Activated T-cell treated with anti-CD3 and anti-CD28 coated beads, Interleukin-2, amount 50 U/mL, for 1 hour (primary cell): ENCODE data around the gene APCDD1.
"Not testable (repeated sequence)": the region's sequence is repeated elsewhere in the genome, so short reads cannot be mapped to it uniquely, and the experiment has no call there.

ENCODE experiments used
- DNase-seq: peaks from one replicate; pipeline ENCODE4 v3.0.0-alpha.2; 2020

Gene APCDD1

DNA sequence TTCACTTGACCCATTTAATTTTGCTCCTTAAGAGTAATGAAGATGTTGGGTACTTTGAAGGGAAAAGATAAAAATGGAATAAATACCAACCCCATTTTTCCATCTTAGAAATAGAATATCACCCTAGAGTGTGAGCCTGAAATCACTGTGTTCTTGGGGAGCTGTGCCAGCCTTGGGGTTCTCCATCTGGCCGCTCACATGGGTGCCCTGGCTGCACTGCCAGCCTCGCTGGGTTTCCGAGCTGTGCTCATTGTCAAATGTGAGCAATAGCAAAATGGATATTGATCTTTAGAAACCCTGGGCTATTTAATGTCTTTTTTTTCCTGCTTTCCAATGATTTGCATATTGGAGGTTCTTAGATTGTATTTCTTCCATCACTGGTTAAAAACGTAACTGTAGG lies 9.3 kb downstream of the APCDD1 start:
- DNase-seq: no peak

DNA sequence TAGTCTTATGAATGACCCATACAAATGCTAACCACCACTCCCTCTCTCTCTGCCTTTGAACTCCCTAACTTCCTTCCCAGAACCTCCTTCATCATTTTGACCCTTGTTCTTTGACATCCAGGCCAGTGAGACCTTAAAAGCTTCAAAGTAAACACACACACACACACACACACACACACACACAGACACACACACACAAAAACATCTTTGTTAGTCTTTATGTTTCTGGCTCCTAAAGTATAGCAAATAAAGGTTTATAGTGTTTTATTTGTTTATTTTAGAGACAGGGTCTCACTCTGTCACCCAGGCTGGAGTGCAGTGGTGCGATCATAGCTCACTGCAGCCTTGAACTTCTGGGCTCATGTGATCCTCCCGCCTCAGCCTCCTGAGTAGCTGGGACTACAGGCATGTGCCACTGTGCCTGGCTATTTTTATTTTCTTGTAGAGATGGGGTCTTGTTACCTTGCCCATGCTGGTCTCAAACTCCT lies 9.8 kb downstream of the APCDD1 start:
- DNase-seq: not testable (repeated sequence)

DNA sequence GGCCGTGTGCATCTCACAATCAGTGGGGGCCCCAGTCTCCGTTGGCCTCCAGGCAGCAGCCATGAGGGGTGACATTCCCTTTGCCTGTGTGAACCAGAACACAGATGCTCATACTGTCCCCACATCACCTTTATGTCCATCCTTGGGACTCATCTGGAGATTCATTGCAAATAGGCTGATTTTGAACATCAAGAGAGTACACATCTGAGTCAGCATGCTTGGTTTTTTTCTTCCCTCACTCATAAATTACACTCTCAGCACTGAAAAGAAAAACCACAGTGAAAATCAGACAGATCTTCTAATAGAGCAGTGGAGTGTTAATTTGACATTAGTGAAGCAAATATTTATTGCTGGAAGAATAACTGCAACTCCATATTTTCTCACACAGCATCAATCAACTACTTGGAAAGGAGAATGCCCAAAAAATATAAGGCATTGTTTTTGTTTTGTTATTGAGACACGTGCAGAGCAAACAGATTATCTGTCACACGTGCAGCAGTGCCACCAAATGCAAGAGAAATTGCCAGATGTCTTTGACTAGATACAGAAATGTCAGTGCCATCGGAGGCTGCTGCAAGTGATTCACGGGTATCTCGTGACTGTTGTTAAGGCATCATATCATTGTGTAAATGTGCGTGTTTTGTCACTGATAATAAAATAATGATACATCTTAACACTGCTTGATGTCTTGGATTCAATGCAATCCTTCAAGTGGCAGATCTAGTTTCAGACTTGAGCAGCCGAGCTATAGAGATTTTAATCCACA lies 10.9 kb downstream of the APCDD1 start:
- DNase-seq: no peak

DNA sequence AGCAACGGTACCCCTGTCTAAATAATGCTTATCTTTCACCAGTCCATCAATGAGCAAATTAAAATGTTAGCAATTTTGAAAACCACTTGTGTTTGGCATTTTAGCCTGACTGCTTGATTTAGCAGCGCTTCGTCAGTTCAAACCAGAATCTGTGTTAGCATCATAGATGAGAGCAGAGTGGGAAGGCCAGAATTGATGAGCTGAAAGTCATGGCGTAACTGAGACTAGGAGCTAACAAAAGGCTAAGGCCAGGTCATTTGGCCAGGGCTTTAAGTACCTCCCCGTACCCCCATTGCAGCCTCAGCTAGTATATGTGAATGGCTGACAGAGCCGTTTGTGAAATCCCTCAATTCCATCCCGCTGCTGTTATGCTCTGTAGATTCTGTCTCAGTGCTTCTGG lies 16.0 kb downstream of the APCDD1 start:
- DNase-seq: no peak

DNA sequence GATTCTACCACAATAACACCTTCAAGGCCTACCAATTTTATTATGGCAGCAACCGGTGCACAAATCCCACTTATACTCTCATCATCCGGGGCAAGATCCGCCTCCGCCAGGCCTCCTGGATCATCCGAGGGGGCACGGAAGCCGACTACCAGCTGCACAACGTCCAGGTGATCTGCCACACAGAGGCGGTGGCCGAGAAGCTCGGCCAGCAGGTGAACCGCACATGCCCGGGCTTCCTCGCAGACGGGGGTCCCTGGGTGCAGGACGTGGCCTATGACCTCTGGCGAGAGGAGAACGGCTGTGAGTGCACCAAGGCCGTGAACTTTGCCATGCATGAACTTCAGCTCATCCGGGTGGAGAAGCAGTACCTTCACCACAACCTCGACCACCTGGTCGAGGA lies 17.1 kb downstream of the APCDD1 start:
- no peak for DNase-seq

DNA sequence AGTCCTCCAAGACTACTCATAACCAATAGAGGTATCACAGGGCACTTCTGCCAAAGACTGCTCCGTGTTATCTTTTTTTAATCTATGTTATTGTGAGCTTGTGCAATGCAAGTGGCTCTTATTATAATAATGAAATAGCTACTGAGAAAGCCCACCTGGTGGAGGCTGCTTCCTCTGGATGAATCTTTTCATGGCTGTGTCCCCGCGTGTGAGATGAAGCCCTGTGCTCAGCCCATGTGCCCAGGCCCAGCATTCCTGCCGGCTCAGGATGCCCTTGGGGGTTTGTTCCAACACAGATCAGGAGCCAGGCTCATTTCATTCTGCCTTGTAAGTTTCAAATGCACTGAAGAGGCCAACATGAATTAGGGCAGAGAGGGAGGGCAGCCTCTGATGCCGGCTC lies 18.7 kb downstream of the APCDD1 start:
- no peak for DNase-seq

DNA sequence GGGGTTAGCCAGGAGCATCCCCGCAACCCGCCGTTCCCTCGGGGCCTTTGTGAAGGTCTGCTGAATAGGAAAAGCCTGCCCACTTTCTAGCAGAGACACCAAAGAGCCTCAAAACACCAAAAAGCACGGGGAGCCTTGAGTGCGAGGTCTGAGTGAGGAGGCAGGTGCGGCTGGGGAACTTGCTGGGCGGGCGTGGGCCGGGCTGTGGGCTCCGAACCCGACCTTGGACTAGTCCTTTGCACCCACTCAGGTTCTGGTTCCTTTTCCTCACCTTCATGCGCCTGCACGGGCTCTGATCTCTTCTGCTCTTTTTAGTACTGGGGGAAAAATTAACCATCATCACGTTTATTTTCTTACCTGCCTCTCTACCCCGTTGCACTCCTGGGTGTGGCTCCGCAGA lies 19.9 kb downstream of the APCDD1 start:
- DNase-seq: no peak

DNA sequence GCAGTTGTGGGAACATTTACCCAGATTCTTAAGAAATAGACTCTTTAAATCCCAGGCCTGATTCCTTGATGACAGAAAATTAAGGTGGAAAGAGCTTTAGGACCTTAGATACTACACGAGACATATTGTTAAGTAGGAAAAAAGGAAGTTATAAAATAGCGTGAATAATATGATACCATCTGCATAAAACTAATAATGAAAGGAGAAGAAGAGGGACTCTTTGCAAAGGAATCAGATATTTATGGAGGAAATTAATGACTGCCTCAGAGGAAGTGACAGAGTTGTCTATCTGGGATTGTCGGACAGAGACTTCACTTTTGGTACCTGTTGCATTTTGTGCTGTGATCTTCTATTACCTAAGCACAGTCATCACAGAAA lies 20.8 kb downstream of the APCDD1 start:
- DNase-seq: no peak

DNA sequence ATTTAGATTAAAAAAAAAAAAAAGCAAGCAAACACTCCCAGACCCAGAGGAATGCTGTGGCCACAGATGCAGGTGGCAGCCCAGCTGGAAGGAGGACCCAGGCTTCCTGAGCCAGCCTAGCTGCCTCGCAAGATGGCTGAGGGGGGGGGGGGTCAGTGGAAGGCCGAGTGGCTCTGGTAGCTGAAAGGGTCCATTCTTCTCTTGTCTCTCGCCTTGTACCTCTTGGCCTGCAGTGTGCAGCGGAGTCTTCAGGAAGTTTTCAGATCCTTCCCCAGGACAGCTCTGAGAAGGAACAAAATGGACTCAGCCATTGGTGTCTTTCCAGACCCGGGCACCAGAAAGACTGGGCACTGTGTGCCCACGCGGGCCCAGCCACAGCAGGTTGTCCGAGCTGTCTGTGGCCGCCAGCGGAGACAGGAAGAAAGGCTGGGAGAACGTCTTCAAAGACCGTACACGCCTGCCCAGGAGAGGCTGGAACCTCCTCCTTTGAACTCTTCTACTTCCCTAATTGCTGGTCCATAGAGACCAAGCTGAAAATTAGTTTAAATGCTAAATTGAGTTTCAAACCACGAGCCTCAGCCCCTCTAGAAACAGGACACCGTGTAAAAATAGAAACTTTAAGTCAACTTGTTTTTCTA lies 21.3 kb downstream of the APCDD1 start:
- no peak for DNase-seq

DNA sequence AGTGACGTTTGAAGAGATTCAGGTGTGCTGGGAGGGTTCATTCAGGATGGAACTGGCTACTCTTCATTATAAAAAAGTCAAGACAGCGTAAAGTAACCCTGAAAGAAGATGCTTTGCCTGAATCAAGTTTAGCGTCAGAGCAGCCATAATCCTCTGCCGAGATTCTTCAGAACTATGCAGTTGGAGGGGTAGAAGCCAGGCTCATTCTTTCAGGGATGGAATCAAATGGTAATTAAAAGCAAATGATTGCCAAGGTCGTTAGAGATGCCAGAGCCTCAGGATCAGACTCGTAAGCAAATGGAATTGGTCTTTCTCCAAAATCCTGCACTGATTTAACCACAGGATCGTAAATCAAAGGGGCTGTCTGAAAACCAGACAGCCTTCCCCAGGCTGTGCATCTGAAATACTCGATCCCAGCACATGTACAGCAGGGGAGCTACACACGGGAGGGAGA lies 21.9 kb downstream of the APCDD1 start:
- DNase-seq: no peak

DNA sequence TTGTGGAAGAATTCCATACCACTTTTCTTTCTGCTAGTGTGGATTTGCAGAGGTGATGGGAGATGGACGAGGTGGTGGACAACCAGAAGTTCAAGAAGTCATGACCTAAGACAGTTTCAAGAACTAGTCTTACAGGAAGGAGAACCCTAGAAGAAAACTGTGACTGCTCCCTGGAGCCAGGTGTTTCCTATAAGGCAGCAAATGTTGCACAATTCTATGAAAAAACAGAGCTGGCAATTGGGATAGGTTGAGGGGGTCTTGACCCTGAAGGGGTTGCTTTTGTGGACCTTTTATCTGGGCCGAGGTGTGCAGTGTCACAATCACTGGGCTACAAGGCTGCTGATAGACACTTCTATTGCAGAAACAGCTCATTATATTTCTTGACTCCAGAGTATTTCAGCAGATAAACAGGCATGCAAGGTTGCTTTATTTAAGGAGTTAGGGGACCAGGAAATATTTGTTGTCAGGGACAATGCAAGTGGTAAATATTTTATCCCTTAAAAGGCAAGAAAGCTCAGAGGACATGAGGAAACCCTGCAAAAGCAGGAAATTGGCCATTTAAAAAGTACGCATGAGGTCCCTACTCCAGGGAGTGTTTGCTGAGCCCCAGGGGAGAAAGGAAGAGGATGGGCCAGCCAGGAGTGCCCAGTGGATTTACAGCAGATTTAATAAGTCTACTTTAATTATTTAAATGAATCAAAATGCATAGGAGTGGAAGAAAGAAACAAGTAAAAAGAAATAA lies 22.9 kb downstream of the APCDD1 start:
- DNase-seq: no peak

DNA sequence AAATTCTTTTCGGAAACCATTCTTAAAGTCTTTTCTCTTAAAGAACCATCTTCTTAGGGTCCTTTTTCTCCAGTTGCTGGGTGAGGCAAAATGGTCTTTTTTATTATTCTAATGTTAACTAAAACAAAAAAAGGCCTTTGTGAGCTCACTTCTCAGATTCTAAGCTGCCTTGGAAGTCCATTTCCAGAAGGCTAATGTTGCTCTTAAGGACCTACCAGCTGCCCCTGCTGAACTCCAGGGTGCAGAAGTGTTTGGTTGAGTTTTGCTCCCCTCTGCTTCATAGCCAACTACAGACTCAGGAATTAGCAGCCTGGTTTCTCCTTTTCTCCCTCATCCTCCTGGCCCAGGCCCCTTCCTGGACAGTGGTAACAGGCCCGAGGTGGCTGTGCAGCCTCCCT lies 23.4 kb downstream of the APCDD1 start:
- DNase-seq: no peak

DNA sequence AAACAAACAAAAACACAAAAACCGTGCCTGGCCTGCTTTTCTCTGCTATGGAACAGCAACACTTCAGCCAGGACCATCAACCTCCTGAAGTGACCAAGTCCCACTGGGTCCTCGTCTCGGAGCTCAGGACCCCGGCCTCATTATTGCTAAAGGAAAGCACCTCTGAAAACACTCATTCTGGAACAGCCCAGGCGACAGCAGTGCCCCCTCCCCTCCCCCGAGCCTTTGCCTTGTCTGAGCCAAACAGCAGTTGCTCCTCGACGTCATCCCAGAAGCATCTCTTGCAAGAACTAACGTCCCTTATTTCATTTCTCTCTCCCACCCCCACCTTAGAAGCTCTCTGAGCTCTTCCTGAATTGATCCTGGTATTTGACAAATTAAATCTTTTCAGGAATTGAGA lies 27.4 kb downstream of the APCDD1 start:
- no peak for DNase-seq

DNA sequence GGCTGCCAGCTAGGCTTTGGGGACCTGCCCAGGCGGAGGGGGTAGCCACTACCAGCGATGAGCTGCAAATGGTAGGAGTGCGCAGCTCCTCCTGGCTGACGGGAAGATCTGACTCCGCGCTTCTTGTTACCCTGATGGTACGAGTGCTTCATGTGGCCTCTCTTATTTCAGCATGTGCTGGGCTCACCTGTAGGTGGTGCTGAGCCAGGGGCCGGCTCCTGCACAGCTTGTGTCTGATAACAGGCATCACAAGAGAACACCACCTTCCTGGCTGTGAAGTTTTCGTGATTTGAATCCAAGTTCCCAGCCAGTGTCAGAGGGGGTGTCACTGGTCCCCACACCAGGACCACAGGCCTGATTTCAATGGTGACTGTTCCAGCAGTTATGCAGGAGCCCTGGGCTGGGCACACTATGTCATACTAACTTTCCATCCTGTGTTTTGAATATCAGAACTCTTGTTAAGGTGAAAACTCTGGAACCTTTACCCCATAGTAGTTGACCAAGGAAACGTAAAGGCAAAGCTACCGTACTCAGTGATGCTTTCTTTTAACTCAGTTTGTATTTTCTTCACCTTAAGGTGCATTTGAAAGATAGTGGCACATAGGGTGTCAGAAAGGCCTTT lies 28.0 kb downstream of the APCDD1 start:
- DNase-seq: no peak

DNA sequence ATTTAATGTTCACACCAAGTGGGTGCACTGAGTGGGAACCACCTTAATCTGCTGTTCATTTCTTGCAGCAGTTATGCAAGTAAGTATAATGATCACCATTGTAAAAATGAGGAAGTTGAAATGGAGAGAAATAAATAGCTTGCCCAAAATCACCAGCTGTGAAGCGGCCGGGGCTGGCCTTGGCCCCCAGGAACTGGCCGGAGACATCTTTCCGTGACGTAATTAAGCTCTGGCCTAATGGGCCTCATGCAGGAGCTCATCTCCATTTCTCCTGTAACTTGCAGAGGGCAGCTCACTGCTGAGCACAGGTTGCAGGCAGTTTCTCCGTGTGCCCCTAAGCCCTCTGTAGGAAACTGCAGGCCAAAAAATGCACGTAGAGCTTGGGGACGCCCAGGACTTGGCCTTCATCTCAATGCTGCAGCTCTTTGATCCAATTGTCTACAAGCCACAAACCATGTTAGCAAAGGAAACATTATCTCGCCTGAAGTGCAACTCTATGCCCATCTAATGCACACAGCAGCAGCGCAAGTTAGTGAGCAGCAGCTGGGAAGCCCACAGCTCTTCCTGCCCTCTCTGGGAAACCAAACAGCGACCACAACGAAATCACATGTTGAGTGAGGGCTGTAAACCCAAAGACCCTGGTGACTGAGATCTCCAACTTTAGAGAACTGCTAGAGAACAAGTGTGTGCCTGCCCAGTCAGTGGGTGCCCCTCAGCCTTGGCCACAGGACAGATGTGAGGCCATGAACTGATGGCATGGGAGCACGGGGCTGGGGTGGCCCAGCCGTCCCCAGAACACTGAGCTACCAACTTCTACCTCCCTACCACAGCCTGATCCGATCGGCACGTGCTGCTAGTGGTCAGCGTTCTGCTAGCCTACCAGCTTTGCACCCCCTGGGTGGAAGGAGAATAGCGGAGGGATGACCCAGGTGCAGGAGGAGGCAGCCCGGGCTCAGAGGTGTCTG lies 28.8 kb downstream of the APCDD1 start:
- DNase-seq: no peak

DNA sequence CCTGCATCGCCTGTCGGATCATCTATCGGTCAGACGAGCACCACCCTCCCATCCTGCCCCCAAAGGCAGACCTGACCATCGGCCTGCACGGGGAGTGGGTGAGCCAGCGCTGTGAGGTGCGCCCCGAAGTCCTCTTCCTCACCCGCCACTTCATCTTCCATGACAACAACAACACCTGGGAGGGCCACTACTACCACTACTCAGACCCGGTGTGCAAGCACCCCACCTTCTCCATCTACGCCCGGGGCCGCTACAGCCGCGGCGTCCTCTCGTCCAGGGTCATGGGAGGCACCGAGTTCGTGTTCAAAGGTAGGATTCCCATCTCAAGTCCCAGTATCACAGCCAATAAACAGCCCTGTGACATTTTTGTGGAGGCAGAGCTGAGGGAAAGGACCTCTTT lies 31.0 kb downstream of the APCDD1 start:
- no peak for DNase-seq

DNA sequence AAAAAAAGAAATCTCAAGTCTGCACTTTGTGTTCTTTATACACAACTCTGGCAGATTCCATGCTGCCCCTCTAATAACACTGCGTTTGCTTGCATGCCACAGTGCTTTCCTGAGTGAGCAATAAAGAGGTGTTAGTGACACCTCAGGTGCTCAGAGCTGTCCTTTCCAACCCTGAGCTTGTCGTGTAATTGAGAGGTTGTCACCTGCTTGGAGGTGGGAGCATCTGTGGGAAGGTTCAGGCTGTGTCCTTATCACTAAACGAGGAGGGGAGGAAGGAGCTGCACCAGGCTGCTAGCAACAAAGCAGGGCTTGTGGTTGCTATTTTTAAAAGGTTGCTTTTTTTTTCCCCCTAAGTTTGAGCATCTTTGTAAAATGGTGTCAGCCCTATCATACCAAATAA lies 31.9 kb downstream of the APCDD1 start:
- DNase-seq: no peak

DNA sequence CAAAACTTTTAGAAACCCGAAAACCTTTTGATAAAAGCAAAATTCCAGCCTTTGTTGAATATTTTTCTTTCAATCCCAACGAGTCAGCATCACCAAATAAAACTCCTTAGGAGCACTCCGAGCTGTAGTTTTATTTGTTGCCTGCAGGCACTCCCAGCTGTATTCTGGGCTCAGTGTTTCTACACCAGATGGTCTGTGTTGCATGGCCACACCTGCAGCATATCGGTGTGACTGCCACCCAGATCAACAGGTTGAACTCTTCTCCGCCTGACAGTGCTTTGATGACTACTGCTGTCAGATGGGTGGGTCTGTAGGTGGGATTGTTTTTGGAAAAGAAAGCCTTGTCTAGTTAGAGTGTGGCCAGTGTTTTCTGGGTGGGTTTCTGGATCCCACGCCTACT lies 32.7 kb downstream of the APCDD1 start:
- DNase-seq: no peak

DNA sequence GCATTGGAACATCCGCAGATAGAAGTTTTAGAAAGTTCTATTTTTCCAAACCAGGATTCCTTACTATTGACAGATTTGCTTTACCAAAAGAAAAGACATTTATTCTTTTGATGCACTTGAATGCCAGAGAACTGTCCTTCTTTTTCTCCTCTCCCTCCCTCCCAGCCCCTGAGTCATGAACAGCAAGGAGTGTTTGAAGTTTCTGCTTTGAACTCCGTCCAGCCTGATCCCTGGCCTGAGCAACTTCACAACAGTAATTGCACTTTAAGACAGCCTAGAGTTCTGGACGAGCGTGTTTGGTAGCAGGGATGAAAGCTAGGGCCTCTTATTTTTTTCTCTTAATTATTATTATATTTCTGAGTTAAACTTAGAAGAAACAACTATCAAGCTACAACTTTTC lies 33.6 kb downstream of the APCDD1 start:
- no peak for DNase-seq

DNA sequence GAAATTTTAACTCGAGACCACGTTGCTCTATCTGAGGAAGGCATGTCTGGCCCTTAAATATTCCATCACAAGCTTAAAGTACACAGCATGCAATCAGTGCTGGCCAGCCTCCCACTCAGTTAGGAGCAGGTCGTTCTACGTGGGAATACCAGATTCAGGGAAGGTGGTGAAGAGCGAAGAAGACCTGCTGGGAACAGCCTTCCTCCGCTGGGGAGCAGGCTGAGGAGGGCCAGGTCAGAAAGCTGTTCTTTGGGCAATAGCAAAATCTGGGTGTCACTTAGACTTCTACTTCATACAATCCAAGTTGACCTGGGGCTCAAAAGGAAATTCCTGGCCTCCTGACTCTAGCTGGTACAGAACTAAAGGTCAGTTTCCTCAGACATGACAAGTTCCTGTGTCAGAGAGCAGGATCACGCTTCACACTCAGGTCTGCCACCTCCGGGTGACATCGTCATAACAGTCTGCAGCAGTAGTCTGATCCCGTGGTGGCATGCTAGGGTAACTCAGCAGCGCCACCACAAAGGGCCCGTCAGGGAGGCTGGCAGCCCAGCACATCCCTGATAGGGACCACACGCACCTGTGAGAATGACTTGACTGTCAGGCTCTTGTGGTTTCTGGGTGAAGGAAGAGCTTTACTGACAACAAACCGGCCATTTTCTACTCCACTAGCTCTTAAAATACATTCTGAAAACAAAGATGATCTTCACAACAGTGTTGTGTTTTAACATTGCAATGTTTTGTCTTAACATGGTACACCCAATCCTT lies 36.1 kb downstream of the APCDD1 start:
- DNase-seq: peak; percentile 63

DNA sequence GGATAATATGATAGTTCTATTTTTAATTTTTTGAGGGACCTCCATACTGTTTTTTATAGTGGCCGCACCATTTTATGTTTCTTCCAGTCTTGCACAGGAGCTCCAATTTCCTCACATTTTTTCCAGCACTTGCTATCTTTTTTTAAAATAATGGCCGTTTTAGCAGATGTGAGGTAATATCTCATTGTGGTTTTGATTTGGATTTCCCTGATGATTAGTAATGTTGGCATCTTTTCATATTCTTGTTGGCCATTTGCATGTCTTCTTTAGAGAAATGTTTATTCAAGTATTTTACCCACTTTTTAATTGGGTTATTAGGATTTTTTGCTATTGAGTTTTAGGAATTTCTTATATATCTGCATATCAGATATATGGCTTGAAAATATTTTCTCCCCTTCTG lies 41.5 kb downstream of the APCDD1 start:
- no peak for DNase-seq
